Keratinocyte (primary cell): ENCODE data around the gene LOXL4. TPM values are rescaled to one million over a fixed set of nuclear protein-coding genes. Genes with fewer than 3 reads are reported as not detected.

ENCODE experiments used
- DNase-seq: peaks from one replicate; pipeline ENCODE4 v3.0.0-alpha.2; 2011; ENCODE audit warnings: low read depth, missing footprints, low spot score
- FAIRE-seq: peaks from 2 replicates; lab custom pipeline; 2011; peaks lifted over from hg19 to GRCh38; lab: Jason Lieb, UNC
- H2AFZ ChIP-seq: 2 replicates; pipeline ENCODE4 v1.6.0; 2012; ENCODE audit warnings: low read length, control low read depth, inconsistent platforms; ENCODE audit not compliant: control insufficient read depth
- H3K27ac ChIP-seq: 2 replicates; pipeline ENCODE4 v1.5.1; 2011; ENCODE audit warnings: low read length; ENCODE audit not compliant: control insufficient read depth, insufficient read depth
- H3K27me3 ChIP-seq: 3 replicates; pipeline ENCODE4 v1.6.0; 2011; ENCODE audit warnings: low read length; ENCODE audit not compliant: control insufficient read depth, insufficient read depth; ENCODE audit errors: extremely low read depth
- H3K36me3 ChIP-seq, 2 experiments: 2 replicates in 1 of 2; 3 replicates in 1 of 2; pipeline ENCODE4 v1.5.1; 2011; ENCODE audit warnings: low read length in 2 of 2, mild to moderate bottlenecking in 1 of 2; ENCODE audit not compliant: control insufficient read depth in 2 of 2, insufficient read depth in 2 of 2; ENCODE audit errors: extremely low read depth in 1 of 2
- H3K4me1 ChIP-seq: 3 replicates; pipeline ENCODE4 v1.5.1; 2011; ENCODE audit warnings: low read length; ENCODE audit not compliant: control insufficient read depth, insufficient read depth; ENCODE audit errors: extremely low read depth
- H3K4me2 ChIP-seq: 3 replicates; pipeline ENCODE4 v1.6.0; 2011; ENCODE audit warnings: low read depth, low read length; ENCODE audit not compliant: control insufficient read depth, insufficient read depth; ENCODE audit errors: extremely low read depth
- H3K4me3 ChIP-seq, 3 experiments: fragments of 200-600 bp in 1 of 3; sonication (generic) in 1 of 3; 2 replicates in 2 of 3; 3 replicates in 1 of 3; pipeline ENCODE4 v1.5.1; 2011 to 2016; ENCODE audit warnings: low read length in 3 of 3, mild to moderate bottlenecking in 3 of 3, control low read depth in 2 of 3, inconsistent platforms in 1 of 3, low read depth in 1 of 3, mixed read lengths in 1 of 3, mixed run types in 1 of 3, moderate library complexity in 1 of 3; ENCODE audit not compliant: control insufficient read depth in 2 of 3, insufficient read depth in 2 of 3; ENCODE audit errors: extremely low read depth in 1 of 3
- H3K79me2 ChIP-seq: 2 replicates; pipeline ENCODE4 v1.6.0; 2012; ENCODE audit warnings: low read length; ENCODE audit not compliant: control insufficient read depth, insufficient read depth
- H3K9ac ChIP-seq: 3 replicates; pipeline ENCODE4 v1.6.0; 2011; ENCODE audit warnings: low read length; ENCODE audit not compliant: control insufficient read depth, insufficient read depth; ENCODE audit errors: extremely low read depth
- H3K9me1 ChIP-seq: 3 replicates; pipeline ENCODE4 v1.6.0; 2011; ENCODE audit warnings: low read length; ENCODE audit not compliant: control insufficient read depth, insufficient read depth; ENCODE audit errors: extremely low read depth
- H3K9me3 ChIP-seq: 2 replicates; pipeline ENCODE4 v1.5.1; 2012; ENCODE audit warnings: low read depth, low read length; ENCODE audit not compliant: control insufficient read depth
- H4K20me1 ChIP-seq: 3 replicates; pipeline ENCODE4 v1.6.0; 2011; ENCODE audit warnings: low read length; ENCODE audit not compliant: control insufficient read depth, insufficient read depth; ENCODE audit errors: extremely low read depth
- CTCF ChIP-seq, 3 experiments: IDR thresholded peaks in 1 of 3; conservative IDR thresholded peaks in 1 of 3; optimal IDR thresholded peaks in 1 of 3; 2 replicates in 2 of 3; 3 replicates in 1 of 3; pipeline versions ENCODE3 to v1.5.1; 2011; ENCODE audit warnings: low read length in 3 of 3, mild to moderate bottlenecking in 3 of 3, moderate library complexity in 2 of 3, control low read depth in 1 of 3, inconsistent platforms in 1 of 3; ENCODE audit not compliant: insufficient read depth in 2 of 3; ENCODE audit errors: extremely low read depth in 1 of 3
- EZH2 ChIP-seq: IDR thresholded peaks from one replicate; pipeline ENCODE4 v1.6.1; 2012; ENCODE audit warnings: inconsistent platforms, mild to moderate bottlenecking, low read length, moderate library complexity
- dilution Hi-C: fragments of 300-500 bp; cut with MboI; formaldehyde crosslinking; loops from one replicate; pipeline ENCODE4 v1.7.0; 2020; ENCODE audit warnings: low sequenced_read_pairs; ENCODE audit not compliant: extremely low pct_ligation_motif_present
- polyA plus RNA-seq, 5 experiments: library from polyadenylated mRNA; depleted of rRNA in 3 of 5; stranded (reverse) in 3 of 5; stranded (forward) in 1 of 5; unstranded in 1 of 5; fragments of >200 nt; gene quantifications; 1 replicate in 1 of 5; 2 replicates in 3 of 5; 3 replicates in 1 of 5; pipeline versions ENCODE4 v1.2.1 to v1.2.3, GENCODE V29; 2011 to 2012; ENCODE audit warnings: missing spikeins in 2 of 5, low read depth in 1 of 5, low replicate concordance in 1 of 5

LOXL4 gene
- polyA plus RNA-seq, 1 donor (not counting 4 experiments of a cell fraction or from before 2014, with no cell fraction given), result 0.01 TPM

- Histone ChIP-seq H3K27me3 (no peaks in the 10 kb centered on the region), H3K9ac (no peak overlapping the region), H3K79me2 (no peaks in the 10 kb centered on the region), H4K20me1 (no peaks in the 10 kb centered on the region), H3K36me3 (no peaks in the 10 kb centered on the region), H3K9me1 (peaks cover 2% of the 10 kb centered on the region), H3K9me3 (no peaks in the 10 kb centered on the region), H2AFZ (no peak overlapping the region), H3K4me1 (peaks cover 30% of the 10 kb centered on the region), H3K4me3 (no peak overlapping the region), H3K4me2 (peak overlapping the region; percentile 52), H3K27ac (no peak overlapping the region)
- TF ChIP-seq EZH2, result no peak
- no peak for TF ChIP-seq CTCF (optimal IDR thresholded peaks at IDR 0.05 in 1 of 3, IDR thresholded peaks at IDR 0.05 in 1 of 3, conservative IDR thresholded peaks at IDR 0.05 in 1 of 3; ENCODE audit: extremely low read depth in 1 of 3, insufficient read depth in 2 of 3, low read length in 3 of 3)
- DNase-seq (no peak), FAIRE-seq (no peak)
- dilution Hi-C loops, result no loop called here
Measured at GRCh38 chr10:98294270-98294627, 26.3 kb upstream of the LOXL4 start.

- no peak overlapping the region for H3K9ac ChIP-seq
- peak overlapping the region; percentile 52 for H3K4me2 ChIP-seq
- H3K9me1 ChIP-seq, result peaks cover 2% of the 10 kb centered on the region
- dilution Hi-C loops, result no loop called here
- no peaks in the 10 kb centered on the region for H3K79me2 ChIP-seq
- peak overlapping the region; percentile 3 for H2AFZ ChIP-seq
- H4K20me1 ChIP-seq, result no peaks in the 10 kb centered on the region
- no peak for DNase-seq
- peaks cover 30% of the 10 kb centered on the region for H3K4me1 ChIP-seq
- H3K9me3 ChIP-seq, result no peaks in the 10 kb centered on the region
- peak overlapping the region; percentile 22 for H3K27ac ChIP-seq
- H3K4me3 ChIP-seq, result no peak overlapping the region
- H3K27me3 ChIP-seq, result no peaks in the 10 kb centered on the region
- TF ChIP-seq EZH2, result no peak
- no peak for TF ChIP-seq CTCF (optimal IDR thresholded peaks at IDR 0.05 in 1 of 3, IDR thresholded peaks at IDR 0.05 in 1 of 3, conservative IDR thresholded peaks at IDR 0.05 in 1 of 3; ENCODE audit: extremely low read depth in 1 of 3, insufficient read depth in 2 of 3, low read length in 3 of 3)
- no peaks in the 10 kb centered on the region for H3K36me3 ChIP-seq
- peak; percentile 93 for FAIRE-seq
Measured at GRCh38 chr10:98293550-98294269, 25.7 kb upstream of the LOXL4 start.
